Measurements from ENCODE around the gene DUSP28. TPM values are rescaled to one million over a fixed set of nuclear protein-coding genes. Genes with fewer than 3 reads are reported as not detected.

Gene DUSP28
- polyA plus RNA-seq, 3 donors from 2014 or later: 13.7 to 27.4 (median 27.4) TPM

- Mint-ChIP-seq H3K4me1 (peaks cover 2 to 7% of the 10 kb centered on the region in 2 donors), H3K36me3 (no peaks in the 10 kb centered on the region), H3K4me3 (no peak overlapping the region), H3K27me3 (ENCODE audit: low read depth in 3 of 3) (peaks cover 0 to 2% (median 0%) of the 10 kb centered on the region in 3 donors), H3K9me3 (no peaks in the 10 kb centered on the region), H3K27ac (no peak overlapping the region)
- no peak for DNase-seq
These were observed 41.6 kb downstream of the DUSP28 start for GRCh38 chr2:240601831-240602160.

- H3K4me3 Mint-ChIP-seq: no peak overlapping the region
- no peak for DNase-seq
- peaks cover 0 to 2% (median 0%) of the 10 kb centered on the region in 3 donors for H3K27me3 Mint-ChIP-seq (ENCODE audit: low read depth in 3 of 3)
- H3K27ac Mint-ChIP-seq: no peak overlapping the region
- peaks cover 2 to 7% of the 10 kb centered on the region in 2 donors for H3K4me1 Mint-ChIP-seq
- H3K36me3 Mint-ChIP-seq: no peaks in the 10 kb centered on the region
- no peaks in the 10 kb centered on the region for H3K9me3 Mint-ChIP-seq
These were observed 42.3 kb downstream of the DUSP28 start for GRCh38 chr2:240602266-240603050.

- Mint-ChIP-seq H3K4me1 (peaks cover 2 to 7% of the 10 kb centered on the region in 2 donors), H3K4me3 (no peak overlapping the region), H3K27ac (no peak overlapping the region), H3K9me3 (no peaks in the 10 kb centered on the region), H3K36me3 (no peaks in the 10 kb centered on the region), H3K27me3 (ENCODE audit: low read depth in 3 of 3) (peaks cover 0 to 2% (median 0%) of the 10 kb centered on the region in 3 donors)
- DNase-seq: no peak
These were observed 43.1 kb downstream of the DUSP28 start for GRCh38 chr2:240603081-240603835.

GRCh38 chr2:240603846-240604245 lies 43.7 kb downstream of the DUSP28 start:
- no peak overlapping the region for H3K27ac Mint-ChIP-seq
- H3K9me3 Mint-ChIP-seq: no peaks in the 10 kb centered on the region
- no peaks in the 10 kb centered on the region for H3K36me3 Mint-ChIP-seq
- peaks cover 0 to 2% (median 0%) of the 10 kb centered on the region in 3 donors for H3K27me3 Mint-ChIP-seq (ENCODE audit: low read depth in 3 of 3)
- DNase-seq: no peak
- H3K4me1 Mint-ChIP-seq: peaks cover 2 to 9% of the 10 kb centered on the region in 2 donors
- H3K4me3 Mint-ChIP-seq: no peak overlapping the region

GRCh38 chr2:240604291-240604938 lies 44.3 kb downstream of the DUSP28 start:
- DNase-seq: no peak
- no peaks in the 10 kb centered on the region for H3K9me3 Mint-ChIP-seq
- H3K27me3 Mint-ChIP-seq (ENCODE audit: low read depth in 3 of 3): peaks cover 0 to 2% (median 0%) of the 10 kb centered on the region in 3 donors
- peak overlapping the region in 4 of 6 donors; percentile 21 to 74 (median 28) for H3K27ac Mint-ChIP-seq
- H3K4me1 Mint-ChIP-seq: peaks cover 2 to 15% of the 10 kb centered on the region in 2 donors
- H3K4me3 Mint-ChIP-seq: no peak overlapping the region
- no peaks in the 10 kb centered on the region for H3K36me3 Mint-ChIP-seq

GRCh38 chr2:240604939-240605716 lies 45.0 kb downstream of the DUSP28 start:
- H3K4me1 Mint-ChIP-seq: peaks cover 2 to 15% of the 10 kb centered on the region in 2 donors
- no peaks in the 10 kb centered on the region for H3K36me3 Mint-ChIP-seq
- H3K4me3 Mint-ChIP-seq: no peak overlapping the region
- H3K27me3 Mint-ChIP-seq (ENCODE audit: low read depth in 3 of 3): peaks cover 0 to 1% (median 0%) of the 10 kb centered on the region in 3 donors
- no peak for DNase-seq
- peak overlapping the region in 4 of 6 donors; percentile 21 to 74 (median 28) for H3K27ac Mint-ChIP-seq
- no peaks in the 10 kb centered on the region for H3K9me3 Mint-ChIP-seq

- DNase-seq: no peak
- H3K4me3 Mint-ChIP-seq: no peak overlapping the region
- peaks cover 0 to under 1% (median 0%) of the 10 kb centered on the region in 3 donors for H3K36me3 Mint-ChIP-seq
- H3K4me1 Mint-ChIP-seq: peaks cover 2 to 15% of the 10 kb centered on the region in 2 donors
- H3K9me3 Mint-ChIP-seq: no peaks in the 10 kb centered on the region
- peak overlapping the region in 2 of 6 donors; percentile 14 to 15 for H3K27ac Mint-ChIP-seq
- H3K27me3 Mint-ChIP-seq (ENCODE audit: low read depth in 3 of 3): peaks cover 0 to 1% (median 0%) of the 10 kb centered on the region in 3 donors
These were observed 45.9 kb downstream of the DUSP28 start for GRCh38 chr2:240605867-240606743.

- Mint-ChIP-seq H3K4me1 (peaks cover 0 to 8% of the 10 kb centered on the region in 2 donors), H3K27me3 (ENCODE audit: low read depth in 3 of 3) (peaks cover 0 to 2% (median 0%) of the 10 kb centered on the region in 3 donors), H3K27ac (peak overlapping the region in 1 of 6 donors; percentile 93), H3K4me3 (peak overlapping the region in 1 of 5 donors; percentile 77), H3K9me3 (no peaks in the 10 kb centered on the region), H3K36me3 (peaks cover 0 to 9% (median 5%) of the 10 kb centered on the region in 3 donors)
- DNase-seq: peak; percentile 37 to 46 (median 45)
These were observed 51.5 kb downstream of the DUSP28 start for GRCh38 chr2:240611601-240612210.

Other genes starting within 250 kb of the DUSP28 start
- not detected for gene GPC1, start 124.7 kb upstream of the DUSP28 start, polyA plus RNA-seq
- gene ANKMY1, start 2.4 kb upstream of the DUSP28 start, polyA plus RNA-seq: 10 to 100 TPM in 1 of 3 donors, 1 to 10 TPM in 2; 5.6 to 12.4 (median 7.3) TPM
- 10 to 100 TPM; 46.5 to 51.4 (median 49.9) TPM for gene RNPEPL1, start 8.1 kb downstream of the DUSP28 start, polyA plus RNA-seq
- gene CAPN10, start 26.4 kb downstream of the DUSP28 start, polyA plus RNA-seq: 10 to 100 TPM in 2 of 3 donors, 1 to 10 TPM in 1; 9.7 to 22.5 (median 11.6) TPM
- 1 to 10 TPM in 1 of 3 donors, under 1 TPM in 1, not detected in 1; 0.89 to 1.6 TPM for gene GPR35, start 65.1 kb downstream of the DUSP28 start, polyA plus RNA-seq
- gene AQP12B, start 122.5 kb downstream of the DUSP28 start, polyA plus RNA-seq: not detected
- not detected for gene AQP12A, start 131.5 kb downstream of the DUSP28 start, polyA plus RNA-seq

Data from immature natural killer cell (primary cell).